Activated naive CD4-positive, alpha-beta T cell treated with anti-CD3 and anti-CD28 coated beads, Interleukin-2, amount 50 U/mL, for 16 hours (primary cell): ENCODE results near the gene SCN4A.
A peak's percentile ranks its signal among the peaks of the same experiment; 100 is the strongest.
"Not testable (repeated sequence)": the region's sequence is repeated elsewhere in the genome, so short reads cannot be mapped to it uniquely, and the experiment has no call there.

Source experiments
- DNase-seq: peaks from one replicate; pipeline ENCODE4 v3.0.0-alpha.2; 2020

The SCN4A gene

GRCh38 chr17:63972796-63973195 lies at the start of gene SCN4A:
SCN4A (minus strand) TSS chr17:63972918; CDS start chr17:63972841, 77 bp downstream.
- DNase-seq: no peak

DNA sequence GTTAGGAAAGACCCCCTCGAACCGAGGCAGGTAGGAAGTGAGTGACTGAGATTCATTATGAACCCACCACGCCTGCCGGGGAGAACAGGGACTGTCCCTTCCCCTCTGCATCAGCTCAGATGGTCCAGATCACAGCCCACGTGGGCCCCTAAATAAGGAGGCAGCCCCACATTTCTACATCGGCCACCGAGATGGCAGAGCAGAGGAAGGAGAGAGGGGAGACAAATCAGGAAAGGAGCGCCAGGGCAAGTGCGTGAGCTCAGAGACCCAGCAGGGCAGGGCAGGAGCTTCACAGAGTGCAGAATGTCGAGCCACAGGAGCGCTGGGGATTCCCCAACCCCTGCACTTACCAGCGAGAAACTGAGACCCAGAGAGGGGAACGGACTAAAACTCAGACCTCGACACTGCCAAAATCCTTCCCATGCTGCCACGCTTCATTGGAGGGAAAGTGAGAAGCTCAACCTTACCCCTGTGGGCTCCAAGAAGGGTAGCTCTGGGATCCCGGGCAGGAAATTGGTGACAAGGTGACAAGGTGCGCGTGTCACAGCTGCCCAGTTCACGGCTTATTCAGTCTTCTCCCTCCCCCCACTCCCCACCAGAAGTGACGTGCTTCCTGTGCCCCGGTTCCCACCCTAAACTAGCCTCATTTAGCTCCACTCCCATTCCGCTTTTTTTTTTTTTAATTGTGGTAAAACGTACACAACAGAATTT lies 47.5 kb upstream of the SCN4A start, which contains the start of gene ICAM2:
Gene ICAM2, minus strand, starts transcription at position 578 of the 711 bp plus-strand sequence. CDS start 13,942 bp downstream, outside the sequence.
- peak; percentile 80 for DNase-seq

GRCh38 chr17:64019551-64019961 lies 46.8 kb upstream of the SCN4A start:
- not testable (repeated sequence) for DNase-seq

DNA sequence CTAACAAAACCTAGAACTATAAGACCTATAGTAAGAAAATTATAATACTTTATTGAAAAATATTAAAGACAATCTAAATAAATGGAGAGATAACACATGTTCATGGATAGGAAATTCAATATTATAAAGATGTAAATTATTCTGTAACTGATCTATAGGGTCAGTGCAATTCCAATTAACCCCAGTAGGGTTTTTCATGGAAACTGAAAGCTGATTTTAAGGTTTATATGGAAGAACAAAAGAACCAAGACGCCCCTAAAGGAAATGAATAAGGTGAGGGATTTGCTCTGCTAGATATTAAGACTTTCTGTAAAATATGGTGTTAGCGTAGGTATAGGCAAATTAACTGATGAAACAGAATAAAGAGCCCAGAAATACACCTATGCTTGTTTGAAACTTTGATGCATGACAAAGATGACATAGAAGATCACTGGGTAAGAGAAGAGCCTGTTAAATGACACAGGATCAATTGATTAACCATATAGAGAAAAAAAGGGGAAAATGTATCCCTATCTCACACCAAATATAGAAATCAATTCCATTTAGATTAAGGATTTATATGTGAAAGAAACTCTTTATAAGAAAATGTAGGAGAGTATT lies 44.8 kb upstream of the SCN4A start:
- DNase-seq: no peak

DNA sequence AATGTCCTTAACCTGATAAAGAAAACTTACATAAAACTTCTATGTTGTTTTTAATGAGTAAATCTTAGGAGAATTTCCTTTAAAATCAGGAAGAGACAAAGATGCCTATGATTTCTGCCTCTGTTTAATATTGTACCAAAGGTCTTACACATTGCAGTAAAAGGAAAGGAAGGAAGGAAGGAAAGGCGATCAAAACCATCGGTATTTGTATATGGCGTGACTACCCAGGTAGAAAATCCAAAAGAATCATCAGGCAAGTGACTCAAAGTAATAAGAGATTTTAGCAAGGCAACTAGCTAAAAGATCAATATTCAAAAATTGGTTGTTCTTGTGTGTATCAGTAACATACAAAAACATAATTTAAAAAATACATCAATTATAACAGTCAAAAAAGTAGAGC lies 44.3 kb upstream of the SCN4A start:
- no peak for DNase-seq

DNA sequence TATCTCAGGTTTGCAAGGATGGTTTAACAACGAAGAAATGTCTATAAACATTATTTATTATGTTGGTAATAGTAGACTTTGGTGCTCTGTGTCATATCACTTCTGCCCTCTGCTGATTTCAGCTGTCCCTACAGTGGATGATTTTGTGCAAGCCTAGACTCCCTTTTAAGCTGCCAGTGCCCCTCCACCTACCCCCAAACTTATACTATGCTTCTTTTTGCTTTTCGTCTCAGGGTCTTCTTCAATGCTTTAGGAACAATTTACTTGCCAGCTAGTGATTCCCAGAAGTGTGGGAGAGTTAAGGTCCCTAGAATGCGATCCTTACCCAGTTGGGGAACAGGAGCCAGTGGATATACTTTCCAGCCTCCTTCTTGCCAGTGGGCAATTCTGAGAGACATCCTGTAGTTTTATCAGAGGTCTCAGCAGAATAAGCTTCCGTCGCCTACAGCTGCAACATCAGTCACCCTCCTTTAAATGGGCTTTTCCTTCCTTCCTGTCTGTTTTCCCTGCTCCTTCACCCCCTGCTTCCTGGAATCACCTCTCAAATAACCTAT lies 43.6 kb upstream of the SCN4A start:
- no peak for DNase-seq

- no peak for DNase-seq
Measured at GRCh38 chr17:64015447-64015846, 42.7 kb upstream of the SCN4A start.

GRCh38 chr17:64009571-64010402 lies 37.1 kb upstream of the SCN4A start:
- no peak for DNase-seq

GRCh38 chr17:64008830-64009229 lies 36.1 kb upstream of the SCN4A start:
- no peak for DNase-seq

GRCh38 chr17:64008346-64008745 lies 35.6 kb upstream of the SCN4A start:
- DNase-seq: no peak

- no peak for DNase-seq
Measured at GRCh38 chr17:64007838-64008282, 35.1 kb upstream of the SCN4A start.

- not testable (repeated sequence) for DNase-seq
Measured at GRCh38 chr17:64007089-64007837, 34.5 kb upstream of the SCN4A start.

DNA sequence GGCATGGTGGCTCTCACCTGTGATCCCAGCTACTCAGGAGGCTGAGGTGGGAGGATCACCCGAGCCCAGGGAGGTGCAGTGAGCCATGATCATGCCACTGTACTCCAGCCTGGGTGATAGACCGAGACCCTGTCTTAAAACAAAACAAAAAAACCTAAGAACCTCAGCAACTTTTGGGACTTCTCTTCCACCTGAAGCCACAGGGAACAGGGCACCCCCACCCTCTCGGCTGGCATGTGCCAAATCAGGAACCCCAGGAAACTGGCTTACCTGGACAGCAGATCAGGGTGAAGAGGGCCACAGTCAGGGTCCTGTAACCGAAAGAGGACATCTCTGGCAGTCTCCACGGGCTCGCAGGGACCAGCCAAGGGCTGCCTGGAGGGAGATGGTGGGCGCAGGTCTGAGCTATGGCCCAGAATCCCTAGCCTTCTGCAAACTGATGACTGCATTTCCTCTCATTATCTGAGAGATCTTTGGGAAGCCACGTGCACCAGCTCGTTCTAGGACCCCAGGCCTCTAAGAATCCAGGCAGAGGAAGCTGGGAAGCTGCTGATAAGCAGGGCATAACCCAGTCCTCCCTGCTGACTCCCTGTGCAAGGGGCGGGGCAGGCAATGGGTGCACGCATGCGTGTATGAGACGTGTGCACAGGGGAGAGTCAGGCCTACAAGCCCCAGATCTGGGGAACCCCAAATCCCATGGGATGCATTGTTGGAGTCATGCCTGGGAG lies 33.8 kb upstream of the SCN4A start:
- DNase-seq: no peak

- no peak for DNase-seq
Measured at GRCh38 chr17:64005734-64006167, 33.0 kb upstream of the SCN4A start.

DNA sequence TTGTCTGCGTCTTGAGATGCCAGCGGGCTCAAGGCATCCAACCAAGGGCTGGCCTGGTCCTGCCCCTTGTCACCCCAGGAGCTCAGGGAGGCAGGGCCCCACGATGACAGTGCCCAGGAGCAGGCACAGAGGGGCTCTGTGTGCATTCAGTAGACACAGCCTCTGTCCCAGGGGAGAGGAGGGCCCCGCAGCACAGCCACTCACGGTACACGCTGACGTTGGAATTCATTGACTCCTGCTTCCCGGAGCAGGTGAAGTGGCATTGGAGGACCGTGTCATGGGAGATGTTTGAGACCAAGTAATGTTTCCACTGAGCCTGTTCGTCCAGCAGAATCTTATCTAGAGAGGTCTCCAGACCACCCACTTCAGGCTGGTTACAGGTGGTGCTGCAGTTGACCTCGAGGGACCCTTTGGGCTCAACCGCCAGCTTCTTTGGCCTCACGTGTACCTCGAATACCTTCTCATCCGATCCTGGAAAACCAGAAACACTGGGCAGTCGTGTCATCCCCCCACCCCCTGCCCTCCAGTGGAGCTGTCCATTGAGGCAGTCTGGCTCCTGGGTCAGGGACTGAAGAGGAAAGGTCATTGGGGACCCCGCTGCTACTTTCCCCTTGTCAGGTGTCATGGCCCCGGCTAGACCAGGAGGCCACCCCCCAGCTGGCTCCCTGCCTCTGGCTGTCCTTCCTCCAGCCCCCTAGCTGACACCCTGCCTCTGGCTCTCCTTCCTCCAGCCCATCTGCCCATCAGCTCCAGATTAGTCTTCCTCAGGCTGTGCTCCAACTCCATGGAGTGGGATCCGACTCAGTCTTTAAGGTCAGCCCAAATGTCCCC lies 32.4 kb upstream of the SCN4A start:
- no peak for DNase-seq

- DNase-seq: no peak
Measured at GRCh38 chr17:64004218-64004770, 31.6 kb upstream of the SCN4A start.

GRCh38 chr17:64003526-64004121 lies 30.9 kb upstream of the SCN4A start:
- no peak for DNase-seq

GRCh38 chr17:64002658-64003525 lies 30.2 kb upstream of the SCN4A start:
- DNase-seq: no peak
